Body of pancreas (tissue), 4 donors: ENCODE data around the gene CMIP. TPM values are rescaled to one million over a fixed set of nuclear protein-coding genes. Genes with fewer than 3 reads are reported as not detected.

Source experiments
- ATAC-seq: fragments of 150-250 bp; one replicate; pipeline ENCODE4 v1.9.1; 2016
- DNase-seq, 4 donors: peaks; one replicate each; pipeline ENCODE4 v3.0.0-alpha.2; 2019
- H3K27ac ChIP-seq, 4 donors: fragments of 200-600 bp; sonication (generic); 1 replicate in 3 of 4; 2 replicates in 1 of 4; pipeline versions ENCODE4 v1.5.1 to v1.6.1; 2016 to 2019; ENCODE audit warnings: mild to moderate bottlenecking in 1 of 4, mixed read lengths in 1 of 4, moderate library complexity in 1 of 4
- H3K27me3 ChIP-seq, 2 donors: fragments of 200-600 bp; sonication (generic); one replicate each; pipeline ENCODE4 v1.6.0; 2016; ENCODE audit warnings: mild to moderate bottlenecking in 1 of 2
- H3K36me3 ChIP-seq, 2 donors: fragments of 200-600 bp; sonication (generic); replicated peaks in 1 of 2; 2 replicates each; pipeline ENCODE4 v1.5.1; 2016; ENCODE audit warnings: low read depth in 2 of 2; ENCODE audit not compliant: insufficient read depth in 1 of 2
- H3K4me1 ChIP-seq: fragments of 200-600 bp; sonication (generic); one replicate; pipeline ENCODE4 v1.6.0; 2016
- H3K4me3 ChIP-seq, 2 donors: fragments of 200-600 bp; sonication (generic); 1 replicate in 1 of 2; 2 replicates in 1 of 2; pipeline ENCODE4 v1.5.1; 2016 to 2019
- H3K9me3 ChIP-seq, 3 donors: fragments of 200-600 bp; sonication (generic); 1 replicate in 2 of 3; 2 replicates in 1 of 3; pipeline ENCODE4 v1.5.1; 2016
- POLR2A ChIP-seq, 3 donors: fragments of 450-650 bp; IDR thresholded peaks; one replicate each; pipeline ENCODE4 v1.6.1; 2016; ENCODE audit warnings: antibody characterized with exemption in 3 of 3, mild to moderate bottlenecking in 2 of 3
- WGBS, 2 donors: methylation state at CpG; one replicate each; pipeline ENCODE4 v1.1.5; 2017; 5-methylcytosine and 5-hydroxymethylcytosine counted together
- intact Hi-C: fragments of 100-400 bp; cut with DNase I; formaldehyde crosslinking; loops from one replicate; pipeline ENCODE4 v1.15.1; 2023
- total RNA-seq, 2 donors: library from RNA; depleted of rRNA; stranded (reverse); fragments of >200 nt; gene quantifications; one replicate each; pipeline ENCODE4 v1.1.0, GENCODE V29; 2016
- TF ChIP-seq, protein P1 (sequence below), 7 experiments: fragments of 450-650 bp in 4 of 7; fragments of 200-600 bp in 3 of 7; sonication (generic) in 3 of 7; IDR thresholded peaks; one replicate each; pipeline ENCODE4 v1.5.1; 2016 to 2019; ENCODE audit warnings: antibody characterized with exemption in 7 of 7

Gene CMIP
- total RNA-seq, 2 donors from 2014 or later = 18.7 to 18.8 TPM

GRCh38 chr16:81496742-81497141 is 52.1 kb downstream of the CMIP start:
- no peaks in the 10 kb centered on the region for H3K36me3 ChIP-seq
- H3K9me3 ChIP-seq = no peaks in the 10 kb centered on the region
- WGBS, 2 donors = 76 to 78% methylated on average over 6 of the region's 6 CpGs
- no peak overlapping the region for H3K4me3 ChIP-seq
- DNase-seq = no peak
- ATAC-seq = no peak
- no peaks in the 10 kb centered on the region for H3K27me3 ChIP-seq
- no peak overlapping the region for H3K27ac ChIP-seq
- TF ChIP-seq, protein P1, sequence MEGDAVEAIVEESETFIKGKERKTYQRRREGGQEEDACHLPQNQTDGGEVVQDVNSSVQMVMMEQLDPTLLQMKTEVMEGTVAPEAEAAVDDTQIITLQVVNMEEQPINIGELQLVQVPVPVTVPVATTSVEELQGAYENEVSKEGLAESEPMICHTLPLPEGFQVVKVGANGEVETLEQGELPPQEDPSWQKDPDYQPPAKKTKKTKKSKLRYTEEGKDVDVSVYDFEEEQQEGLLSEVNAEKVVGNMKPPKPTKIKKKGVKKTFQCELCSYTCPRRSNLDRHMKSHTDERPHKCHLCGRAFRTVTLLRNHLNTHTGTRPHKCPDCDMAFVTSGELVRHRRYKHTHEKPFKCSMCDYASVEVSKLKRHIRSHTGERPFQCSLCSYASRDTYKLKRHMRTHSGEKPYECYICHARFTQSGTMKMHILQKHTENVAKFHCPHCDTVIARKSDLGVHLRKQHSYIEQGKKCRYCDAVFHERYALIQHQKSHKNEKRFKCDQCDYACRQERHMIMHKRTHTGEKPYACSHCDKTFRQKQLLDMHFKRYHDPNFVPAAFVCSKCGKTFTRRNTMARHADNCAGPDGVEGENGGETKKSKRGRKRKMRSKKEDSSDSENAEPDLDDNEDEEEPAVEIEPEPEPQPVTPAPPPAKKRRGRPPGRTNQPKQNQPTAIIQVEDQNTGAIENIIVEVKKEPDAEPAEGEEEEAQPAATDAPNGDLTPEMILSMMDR (IDR thresholded peaks at IDR 0.05) = no peak
- no peak for TF ChIP-seq POLR2A (IDR thresholded peaks at IDR 0.05)
- H3K4me1 ChIP-seq = peaks cover 55% of the 10 kb centered on the region
- intact Hi-C loops = no loop called here

DNA sequence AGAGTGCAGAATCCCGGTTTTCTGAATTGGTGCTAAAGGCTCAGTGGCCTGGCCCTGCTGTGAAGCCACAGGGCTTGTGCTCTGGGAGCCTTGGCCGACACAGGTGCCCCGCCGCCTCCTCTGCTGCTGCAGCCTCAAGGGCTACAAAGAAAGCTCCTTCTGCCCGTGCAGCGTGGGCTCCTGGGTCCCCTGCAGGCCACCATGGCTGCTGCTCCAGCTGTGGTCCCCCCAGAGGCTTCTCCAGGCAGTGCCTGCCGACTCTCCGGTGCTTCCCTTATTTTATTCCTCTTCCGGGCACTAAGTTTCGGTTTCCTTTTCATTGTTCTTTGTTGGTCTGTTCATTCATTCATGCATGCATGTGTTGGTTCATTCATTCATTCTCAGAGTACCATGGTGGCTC is 53.1 kb downstream of the CMIP start:
- TF ChIP-seq, protein P1 (IDR thresholded peaks at IDR 0.05) = peak in 1 of 7 experiments; percentile 34
- TF ChIP-seq POLR2A (IDR thresholded peaks at IDR 0.05) = no peak
- Histone ChIP-seq H3K36me3 (no peaks in the 10 kb centered on the region), H3K27ac (no peak overlapping the region), H3K4me3 (no peak overlapping the region), H3K4me1 (peaks cover 45% of the 10 kb centered on the region), H3K9me3 (no peaks in the 10 kb centered on the region), H3K27me3 (no peaks in the 10 kb centered on the region)
- intact Hi-C loops = no loop called here
- DNase-seq (no peak), ATAC-seq (no peak)
- 70 to 91% methylated on average over 7 to 10 of the region's 10 CpGs for WGBS, 2 donors

DNA sequence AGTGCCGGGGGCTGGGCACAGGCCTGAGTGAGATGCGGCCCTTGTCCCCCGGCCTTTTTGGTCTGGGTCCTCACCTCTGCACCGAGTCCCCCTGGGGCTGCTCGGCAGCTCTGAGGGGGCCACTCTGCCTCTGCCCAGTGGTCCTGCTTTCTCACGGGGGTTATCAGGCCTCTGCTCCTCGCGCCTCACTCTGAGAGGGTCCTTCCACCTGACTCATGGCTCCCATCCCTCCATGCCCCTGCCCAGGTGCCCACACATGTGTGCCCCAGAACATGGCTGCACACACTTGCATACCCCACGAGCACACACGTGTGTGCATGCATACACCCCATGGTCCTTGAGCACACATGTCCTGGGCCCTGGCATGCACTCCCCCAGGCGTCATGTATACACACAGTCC is 53.7 kb downstream of the CMIP start:
- intact Hi-C loops = no loop called here
- 69 to 95% methylated on average over 3 to 11 of the region's 11 CpGs for WGBS, 2 donors
- DNase-seq (no peak), ATAC-seq (no peak)
- H3K27ac ChIP-seq = no peak overlapping the region
- H3K9me3 ChIP-seq = no peaks in the 10 kb centered on the region
- no peaks in the 10 kb centered on the region for H3K36me3 ChIP-seq
- H3K4me3 ChIP-seq = no peak overlapping the region
- TF ChIP-seq POLR2A (IDR thresholded peaks at IDR 0.05) = no peak
- TF ChIP-seq, protein P1 (IDR thresholded peaks at IDR 0.05) = no peak
- no peaks in the 10 kb centered on the region for H3K27me3 ChIP-seq
- H3K4me1 ChIP-seq = peaks cover 39% of the 10 kb centered on the region

DNA sequence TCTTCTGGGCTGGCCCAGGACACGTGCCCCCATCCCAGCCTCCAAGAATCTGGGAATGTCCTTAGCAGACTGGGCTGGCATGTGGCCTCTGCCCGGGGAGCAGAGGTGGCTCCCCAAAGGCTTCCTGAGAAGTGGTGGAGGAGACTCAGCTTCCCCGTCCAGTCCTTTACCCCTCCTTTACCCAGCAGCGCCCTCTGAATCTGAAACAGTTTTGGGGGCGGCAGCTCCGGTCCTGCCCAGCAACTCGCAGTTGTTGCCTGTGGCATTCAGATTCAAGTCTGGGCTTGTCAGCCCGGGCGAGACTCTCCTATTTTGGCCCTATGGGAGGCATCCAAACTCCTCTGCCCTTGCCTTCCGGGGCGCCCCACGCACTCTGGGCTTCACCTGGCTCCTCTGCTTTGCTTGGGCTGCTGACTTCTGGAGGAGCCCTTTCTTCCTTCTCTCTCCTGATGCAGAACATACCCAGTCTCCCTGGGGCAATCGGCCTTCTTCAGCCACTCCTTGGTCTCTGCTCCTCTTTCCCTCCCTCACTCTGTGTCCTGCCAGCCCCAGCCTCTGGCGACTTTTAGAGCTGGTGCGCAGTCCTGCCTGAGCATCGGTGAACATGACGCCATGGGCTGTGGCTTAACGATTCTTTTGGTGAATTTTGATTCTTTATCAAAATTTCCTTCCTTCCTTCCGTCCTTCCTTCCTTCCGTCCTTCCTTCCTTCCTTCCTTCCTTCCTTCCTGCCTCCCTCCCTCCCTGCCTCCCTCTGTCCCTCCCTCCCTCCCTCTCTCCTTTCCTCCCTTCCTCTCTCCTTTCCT is 55.2 kb downstream of the CMIP start:
- no peak for ATAC-seq
- Histone ChIP-seq H3K4me1 (peaks cover 24% of the 10 kb centered on the region), H3K27ac (no peak overlapping the region), H3K27me3 (no peaks in the 10 kb centered on the region), H3K36me3 (no peaks in the 10 kb centered on the region), H3K4me3 (no peak overlapping the region), H3K9me3 (no peaks in the 10 kb centered on the region)
- TF ChIP-seq POLR2A (IDR thresholded peaks at IDR 0.05) = no peak
- TF ChIP-seq, protein P1 (IDR thresholded peaks at IDR 0.05) = no peak
- 88 to 95% methylated on average over 19 to 20 of the region's 20 CpGs for WGBS, 2 donors
- no peak for DNase-seq
- intact Hi-C loops = no loop called here
